CD4-positive, CD25-positive, alpha-beta regulatory T cell (primary cell): Measurements from ENCODE around the gene NOM1. TPM values are rescaled to one million over a fixed set of nuclear protein-coding genes. Genes with fewer than 3 reads are reported as not detected.

Experiments used
- ATAC-seq, 2 donors: fragments of 150-1000 bp; cut with Tn5 transposase; one replicate each; pipeline ENCODE4 v1.10.0; 2021; ENCODE audit warnings: low read depth in 2 of 2, moderate number of reproducible peaks in 2 of 2, moderate library complexity in 1 of 2
- DNase-seq, 3 donors: peaks; one replicate each; pipeline versions ENCODE4 v3.0.0 to v3.0.0-alpha.2; 2012 to 2022; ENCODE audit warnings: mixed read lengths in 1 of 3
- H3K27ac ChIP-seq: one replicate; pipeline ENCODE4 v1.7.0; 2013; ENCODE audit warnings: mild to moderate bottlenecking, low read length; ENCODE audit not compliant: insufficient read depth, poor library complexity, severe bottlenecking
- H3K27me3 ChIP-seq: one replicate; pipeline ENCODE4 v1.7.0; 2013; ENCODE audit warnings: low read length; ENCODE audit not compliant: control insufficient read depth, insufficient read depth
- H3K36me3 ChIP-seq: one replicate; pipeline ENCODE4 v1.7.0; 2013; ENCODE audit warnings: mild to moderate bottlenecking, low read length, moderate library complexity; ENCODE audit not compliant: control insufficient read depth, insufficient read depth
- H3K4me1 ChIP-seq: 2 replicates; pipeline ENCODE4 v1.7.0; 2013; ENCODE audit warnings: mild to moderate bottlenecking, low read length; ENCODE audit not compliant: insufficient read depth, control insufficient read depth, poor library complexity, severe bottlenecking
- H3K4me3 ChIP-seq: one replicate; pipeline ENCODE4 v1.7.0; 2013; ENCODE audit warnings: low read depth, mild to moderate bottlenecking, low read length, moderate library complexity
- H3K9me3 ChIP-seq, 2 experiments: 1 replicate in 1 of 2; 2 replicates in 1 of 2; pipeline ENCODE4 v1.7.0; 2013; ENCODE audit warnings: low read length in 2 of 2, mild to moderate bottlenecking in 1 of 2, moderate library complexity in 1 of 2; ENCODE audit not compliant: control insufficient read depth in 2 of 2
- H3K27ac Mint-ChIP-seq, 3 donors: one replicate each; pipeline ENCODE4 v1.8.0; 2020 to 2022; ENCODE audit warnings: mild to moderate bottlenecking in 3 of 3, mixed read lengths in 3 of 3, moderate library complexity in 2 of 3
- H3K27me3 Mint-ChIP-seq: one replicate; pipeline ENCODE4 v1.8.0; 2022; ENCODE audit warnings: mild to moderate bottlenecking, mixed read lengths
- H3K36me3 Mint-ChIP-seq: one replicate; pipeline ENCODE4 v1.8.0; 2020; ENCODE audit warnings: mixed read lengths
- H3K4me1 Mint-ChIP-seq, 4 donors: one replicate each; pipeline ENCODE4 v1.8.0; 2020 to 2022; ENCODE audit warnings: mixed read lengths in 4 of 4, mild to moderate bottlenecking in 1 of 4
- H3K4me3 Mint-ChIP-seq, 4 donors: one replicate each; pipeline ENCODE4 v1.8.0; 2020 to 2022; ENCODE audit warnings: mild to moderate bottlenecking in 4 of 4, mixed read lengths in 4 of 4, moderate library complexity in 3 of 4
- H3K9me3 Mint-ChIP-seq, 7 donors: one replicate each; pipeline ENCODE4 v1.8.0; 2020 to 2022; ENCODE audit warnings: mixed read lengths in 7 of 7, mild to moderate bottlenecking in 3 of 7, moderate library complexity in 2 of 7
- polyA plus RNA-seq, 4 donors: library from polyadenylated mRNA; unstranded; fragments of 300-500 nt; fragmentation: Illumina TruSeq; gene quantifications; one replicate each; pipeline ENCODE4 v1.2.3, GENCODE V29; 2021
- total RNA-seq: library from RNA; stranded (reverse); gene quantifications from one replicate; pipeline ENCODE4 v1.2.3, GENCODE V29; 2022

The NOM1 gene
- total and polyA plus RNA-seq, 5 donors from 2014 or later = 1.6 to 34.9 (median 3.6) TPM

GRCh38 chr7:157014635-157015555, 65.4 kb downstream of the NOM1 start:
- H3K9me3 Mint-ChIP-seq = peaks cover 0 to 2% (median 0%) of the 10 kb centered on the region in 7 donors

GRCh38 chr7:157016024-157016351, 66.5 kb downstream of the NOM1 start:
- Mint-ChIP-seq H3K4me1 (peaks cover 0 to 33% (median 24%) of the 10 kb centered on the region in 4 donors), H3K4me3 (peak overlapping the region in 1 of 4 donors; percentile 29), H3K9me3 (peaks cover 0 to 2% (median 0%) of the 10 kb centered on the region in 7 donors), H3K27me3 (peaks cover 86% of the 10 kb centered on the region), H3K27ac (no peak overlapping the region), H3K36me3 (no peaks in the 10 kb centered on the region)
- DNase-seq (no peak), ATAC-seq (no peak)
- Histone ChIP-seq H3K4me1 (peaks cover 19% of the 10 kb centered on the region), H3K36me3 (no peaks in the 10 kb centered on the region), H3K9me3 (no peaks in the 10 kb centered on the region), H3K27me3 (peaks cover 31% of the 10 kb centered on the region), H3K27ac (no peak overlapping the region), H3K4me3 (no peak overlapping the region)

More at GRCh38 chr7:157014635-157015555, 65.4 kb downstream of the NOM1 start:
- no peaks in the 10 kb centered on the region for H3K36me3 ChIP-seq
- DNase-seq (no peak), ATAC-seq (no peak)
- Mint-ChIP-seq H3K27me3 (peaks cover 79% of the 10 kb centered on the region), H3K27ac (no peak overlapping the region), H3K36me3 (no peaks in the 10 kb centered on the region), H3K4me1 (peaks cover 0 to 28% (median 22%) of the 10 kb centered on the region in 4 donors), H3K4me3 (no peak overlapping the region)
- no peak overlapping the region for H3K4me3 ChIP-seq
- peaks cover 31% of the 10 kb centered on the region for H3K27me3 ChIP-seq
- H3K27ac ChIP-seq = no peak overlapping the region
- H3K4me1 ChIP-seq = peaks cover 22% of the 10 kb centered on the region
- no peaks in the 10 kb centered on the region for H3K9me3 ChIP-seq

- Histone ChIP-seq H3K27me3 (peaks cover 31% of the 10 kb centered on the region), H3K4me1 (peaks cover 14% of the 10 kb centered on the region)
- no peak overlapping the region for H3K27ac Mint-ChIP-seq
Measured at GRCh38 chr7:157016352-157017041, 67.0 kb downstream of the NOM1 start.

GRCh38 chr7:157017149-157017548, 67.6 kb downstream of the NOM1 start:
- peaks cover 0 to 2% (median 0%) of the 10 kb centered on the region in 7 donors for H3K9me3 Mint-ChIP-seq
- H3K9me3 ChIP-seq = no peaks in the 10 kb centered on the region
- H3K4me1 Mint-ChIP-seq = peaks cover 0 to 27% (median 16%) of the 10 kb centered on the region in 4 donors
- H3K27ac ChIP-seq = no peak overlapping the region
- no peaks in the 10 kb centered on the region for H3K36me3 Mint-ChIP-seq
- H3K27me3 Mint-ChIP-seq = peaks cover 77% of the 10 kb centered on the region
- H3K4me3 ChIP-seq = no peak overlapping the region
- ATAC-seq = no peak
- H3K36me3 ChIP-seq = no peaks in the 10 kb centered on the region
- H3K4me1 ChIP-seq = peaks cover 15% of the 10 kb centered on the region
- peak overlapping the region in 1 of 4 donors; percentile 10 for H3K4me3 Mint-ChIP-seq
- DNase-seq = no peak
- H3K27ac Mint-ChIP-seq = no peak overlapping the region
- peaks cover 25% of the 10 kb centered on the region for H3K27me3 ChIP-seq

More at GRCh38 chr7:157016352-157017041, 67.0 kb downstream of the NOM1 start:
- peaks cover 0 to 31% (median 21%) of the 10 kb centered on the region in 4 donors for H3K4me1 Mint-ChIP-seq
- peaks cover 81% of the 10 kb centered on the region for H3K27me3 Mint-ChIP-seq
- H3K9me3 Mint-ChIP-seq = peaks cover 0 to 2% (median 0%) of the 10 kb centered on the region in 7 donors
- Histone ChIP-seq H3K27ac (no peak overlapping the region), H3K9me3 (no peaks in the 10 kb centered on the region), H3K36me3 (no peaks in the 10 kb centered on the region), H3K4me3 (no peak overlapping the region)
- peak overlapping the region in 1 of 4 donors; percentile 29 for H3K4me3 Mint-ChIP-seq
- ATAC-seq = no peak
- DNase-seq = no peak
- no peaks in the 10 kb centered on the region for H3K36me3 Mint-ChIP-seq

GRCh38 chr7:157017603-157018327, 68.3 kb downstream of the NOM1 start:
- H3K36me3 ChIP-seq = no peaks in the 10 kb centered on the region
- H3K9me3 ChIP-seq = no peaks in the 10 kb centered on the region
- no peak overlapping the region for H3K4me3 Mint-ChIP-seq
- H3K4me3 ChIP-seq = no peak overlapping the region
- peaks cover 15% of the 10 kb centered on the region for H3K4me1 ChIP-seq
- no peak overlapping the region for H3K27ac ChIP-seq
- peaks cover 0 to 32% (median 18%) of the 10 kb centered on the region in 4 donors for H3K4me1 Mint-ChIP-seq
- H3K9me3 Mint-ChIP-seq = peaks cover 0 to 2% (median 0%) of the 10 kb centered on the region in 7 donors
- H3K27me3 ChIP-seq = peaks cover 30% of the 10 kb centered on the region
- H3K36me3 Mint-ChIP-seq = no peaks in the 10 kb centered on the region
- H3K27me3 Mint-ChIP-seq = peaks cover 77% of the 10 kb centered on the region
- ATAC-seq (no peak), DNase-seq (no peak)
- no peak overlapping the region for H3K27ac Mint-ChIP-seq

GRCh38 chr7:157018328-157018996, 69.0 kb downstream of the NOM1 start:
- H3K27me3 ChIP-seq = peaks cover 30% of the 10 kb centered on the region
- H3K4me3 ChIP-seq = no peak overlapping the region
- Mint-ChIP-seq H3K9me3 (peaks cover 0 to 2% (median 0%) of the 10 kb centered on the region in 7 donors), H3K36me3 (no peaks in the 10 kb centered on the region), H3K27me3 (peaks cover 78% of the 10 kb centered on the region), H3K4me1 (peaks cover 0 to 33% (median 20%) of the 10 kb centered on the region in 4 donors), H3K27ac (no peak overlapping the region), H3K4me3 (peak overlapping the region in 3 of 4 donors; percentile 3 to 66 (median 56))
- DNase-seq (no peak), ATAC-seq (no peak)
- H3K9me3 ChIP-seq = no peaks in the 10 kb centered on the region
- H3K4me1 ChIP-seq = peaks cover 15% of the 10 kb centered on the region
- no peaks in the 10 kb centered on the region for H3K36me3 ChIP-seq
- no peak overlapping the region for H3K27ac ChIP-seq
